Activated T-cell treated with anti-CD3 and anti-CD28 coated beads, Interleukin-2, amount 50 U/mL, for 4 hours (primary cell): ENCODE measurements around the gene MRPL17. TPM values are rescaled to one million over a fixed set of nuclear protein-coding genes. Genes with fewer than 3 reads are reported as not detected.
"Not testable (repeated sequence)": the region's sequence is repeated elsewhere in the genome, so short reads cannot be mapped to it uniquely, and the experiment has no call there.

Source experiments
- ATAC-seq, 2 donors: fragments of 200-7000 bp; cut with Tn5 transposase; one replicate each; pipeline ENCODE4 v1.10.0; 2021
- DNase-seq: peaks from one replicate; pipeline ENCODE4 v3.0.0-alpha.2; 2020
- H3K27me3 Mint-ChIP-seq: one replicate; pipeline ENCODE4 v1.8.0; 2021; ENCODE audit warnings: low read depth, mixed read lengths
- H3K36me3 Mint-ChIP-seq: one replicate; pipeline ENCODE4 v1.8.0; 2022; ENCODE audit warnings: mixed read lengths; ENCODE audit not compliant: insufficient read depth
- H3K4me1 Mint-ChIP-seq: one replicate; pipeline ENCODE4 v1.8.0; 2021; ENCODE audit warnings: low read depth, mixed read lengths
- H3K4me3 Mint-ChIP-seq: one replicate; pipeline ENCODE4 v1.8.0; 2021; ENCODE audit warnings: mild to moderate bottlenecking, moderate library complexity, mixed read lengths
- H3K9me3 Mint-ChIP-seq: one replicate; pipeline ENCODE4 v1.8.0; 2021; ENCODE audit warnings: mixed read lengths
- total RNA-seq, 3 donors: library from RNA; stranded (reverse); gene quantifications; one replicate each; pipeline ENCODE4 v1.2.1, GENCODE V29; 2021

MRPL17 gene
- 100 to 1,000 TPM; 149 to 162 (median 156) TPM for total RNA-seq

DNA sequence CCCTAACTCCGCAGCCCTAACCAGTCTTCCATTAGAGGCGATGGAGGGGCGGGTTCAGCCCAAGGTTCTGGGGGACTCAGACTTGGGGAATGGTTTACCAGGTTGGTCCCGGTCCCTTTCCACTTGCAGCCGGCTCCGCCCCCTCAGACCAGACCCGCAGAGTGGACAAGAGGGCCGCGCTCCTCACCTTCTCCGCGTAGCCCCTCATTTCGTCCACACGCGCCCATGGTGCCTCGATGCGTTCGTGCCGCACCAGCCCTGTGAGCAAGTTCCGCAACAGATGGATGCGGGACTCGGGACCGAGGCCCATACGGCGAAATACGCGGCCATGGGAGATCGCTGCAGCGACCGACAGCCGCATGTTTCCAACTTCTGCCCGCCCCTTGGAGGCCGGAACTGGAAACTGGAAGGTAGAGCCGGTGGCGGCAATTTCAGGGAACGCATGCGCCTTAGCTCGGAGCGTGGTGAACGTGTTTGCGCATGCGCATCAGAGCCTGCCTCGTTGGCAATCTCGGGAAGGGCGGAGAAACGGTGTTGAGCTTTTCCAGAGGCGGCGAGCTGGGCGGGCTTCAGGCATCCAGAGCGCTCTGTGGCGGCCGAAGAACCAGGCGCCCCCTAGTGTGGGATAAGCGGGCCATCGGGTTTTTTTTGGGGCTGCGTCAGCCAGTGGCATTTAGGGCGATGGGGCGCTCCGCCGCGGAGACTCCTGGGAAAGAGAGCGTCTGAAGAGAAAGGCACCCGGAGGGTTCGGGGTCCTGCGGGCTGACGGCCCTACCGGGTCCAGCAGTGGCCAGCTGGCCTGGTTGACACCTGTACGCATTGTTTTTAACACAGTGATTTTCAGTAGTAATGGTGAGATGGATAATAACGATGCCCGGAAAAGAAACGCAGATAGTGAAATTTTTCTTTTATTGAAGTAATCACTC lies at the start of gene MRPL17:
TSS of gene MRPL17 (minus strand) at position 405 of the 926 bp plus-strand sequence. CDS start at position 361, 44 bp downstream.
- H3K4me1 Mint-ChIP-seq: peaks cover 26% of the 10 kb centered on the region

DNA sequence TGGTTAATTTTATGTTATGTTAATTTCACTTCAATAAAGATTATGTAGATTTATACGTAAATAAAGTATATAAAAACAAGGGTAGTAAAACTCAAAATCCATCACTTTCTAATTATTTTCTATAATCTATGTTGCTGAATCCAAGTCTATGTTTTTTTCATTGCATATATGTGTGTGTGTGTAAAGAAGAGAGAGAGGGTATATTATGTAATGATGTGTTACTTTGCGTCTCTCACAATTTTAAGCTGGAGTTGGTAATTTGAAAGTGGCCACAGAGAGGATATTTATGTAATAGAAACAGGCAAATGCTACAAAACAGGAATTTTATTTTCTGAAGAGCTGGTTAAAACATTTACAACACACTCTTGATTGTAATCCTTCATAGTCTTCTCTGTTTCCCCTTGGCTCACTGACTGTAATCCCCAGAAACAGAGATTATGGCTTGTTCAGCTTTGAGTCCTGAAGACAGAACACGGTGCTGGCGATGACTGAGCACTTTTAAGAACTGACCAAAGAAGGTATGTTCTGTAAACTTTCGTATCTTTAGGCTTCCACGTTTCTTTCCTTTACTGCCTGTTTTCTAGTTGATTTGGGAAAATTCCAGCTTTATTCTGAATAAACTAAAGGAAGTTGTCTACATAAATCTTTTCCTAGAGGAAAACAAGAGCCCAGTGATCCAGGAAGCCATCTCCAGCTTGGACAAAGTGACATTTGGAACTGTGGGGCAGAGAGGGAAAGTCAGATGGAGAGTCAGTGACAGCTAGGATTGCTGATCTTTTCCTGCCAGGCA lies 45.0 kb upstream of the MRPL17 start:
- Mint-ChIP-seq H3K4me1 (peaks cover 77% of the 10 kb centered on the region), H3K36me3 (peaks cover 35% of the 10 kb centered on the region), H3K27me3 (no peaks in the 10 kb centered on the region), H3K4me3 (no peak overlapping the region), H3K9me3 (peaks cover 15% of the 10 kb centered on the region)
- DNase-seq (no peak), ATAC-seq (no peak)

More for the DNA sequence above, at the start of gene MRPL17:
- H3K9me3 Mint-ChIP-seq: no peaks in the 10 kb centered on the region
- peak; percentile 99 for DNase-seq
- H3K4me3 Mint-ChIP-seq: peak within 1 kb of the TSS; percentile 99
- peak; percentile 97 for ATAC-seq
- H3K36me3 Mint-ChIP-seq: peaks cover 22% of the 10 kb centered on the region
- no peaks in the 10 kb centered on the region for H3K27me3 Mint-ChIP-seq

DNA sequence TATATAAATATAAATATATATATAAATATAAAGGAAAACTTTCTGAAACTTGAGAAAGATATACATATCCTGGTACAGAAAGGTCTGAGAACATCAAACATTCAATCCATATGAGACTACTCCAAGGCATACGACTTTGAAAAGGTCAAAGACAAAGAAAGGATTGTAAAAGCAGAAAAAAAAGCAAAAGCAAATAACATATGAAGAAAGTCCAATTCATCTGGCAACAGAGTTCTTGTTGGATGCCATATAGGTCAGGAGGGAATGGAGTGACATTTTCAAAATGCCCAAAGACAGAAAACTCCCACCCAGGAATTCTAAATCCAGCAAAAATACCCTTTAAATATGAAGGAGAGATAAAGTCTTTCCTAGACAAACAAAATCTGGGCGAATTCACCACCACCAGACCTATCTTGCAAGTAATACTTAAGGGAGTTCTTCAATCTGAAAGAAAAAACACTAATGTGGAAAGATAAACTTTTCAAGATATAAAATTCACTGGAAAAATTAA lies 42.3 kb upstream of the MRPL17 start:
- H3K27me3 Mint-ChIP-seq: no peaks in the 10 kb centered on the region
- H3K9me3 Mint-ChIP-seq: peaks cover 22% of the 10 kb centered on the region
- DNase-seq: no peak
- no peak overlapping the region for H3K4me3 Mint-ChIP-seq
- H3K36me3 Mint-ChIP-seq: peaks cover 57% of the 10 kb centered on the region
- ATAC-seq: no peak
- H3K4me1 Mint-ChIP-seq: peaks cover 88% of the 10 kb centered on the region

DNA sequence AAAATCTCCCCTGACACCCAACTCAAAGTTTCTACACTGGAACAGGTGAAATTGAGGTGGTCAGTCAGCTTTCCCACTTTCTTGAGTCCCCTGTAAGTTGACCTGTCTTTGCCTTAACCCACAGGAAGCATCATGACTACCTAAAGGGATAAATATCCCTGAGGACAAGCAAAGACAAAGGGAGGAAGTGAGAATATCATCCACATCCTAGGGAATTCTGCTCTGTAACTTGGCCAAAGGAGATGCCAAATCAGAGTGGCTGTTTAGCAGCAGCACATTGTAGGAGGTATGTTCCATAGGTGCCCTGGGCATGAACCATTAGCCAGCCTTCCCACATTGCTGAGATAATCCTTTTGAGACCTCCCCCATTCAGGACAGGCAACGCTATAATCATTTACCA lies 40.9 kb upstream of the MRPL17 start:
- peaks cover 65% of the 10 kb centered on the region for H3K36me3 Mint-ChIP-seq
- H3K27me3 Mint-ChIP-seq: no peaks in the 10 kb centered on the region
- peaks cover 91% of the 10 kb centered on the region for H3K4me1 Mint-ChIP-seq
- DNase-seq: no peak
- H3K4me3 Mint-ChIP-seq: no peak overlapping the region
- ATAC-seq: no peak
- H3K9me3 Mint-ChIP-seq: peaks cover 22% of the 10 kb centered on the region

DNA sequence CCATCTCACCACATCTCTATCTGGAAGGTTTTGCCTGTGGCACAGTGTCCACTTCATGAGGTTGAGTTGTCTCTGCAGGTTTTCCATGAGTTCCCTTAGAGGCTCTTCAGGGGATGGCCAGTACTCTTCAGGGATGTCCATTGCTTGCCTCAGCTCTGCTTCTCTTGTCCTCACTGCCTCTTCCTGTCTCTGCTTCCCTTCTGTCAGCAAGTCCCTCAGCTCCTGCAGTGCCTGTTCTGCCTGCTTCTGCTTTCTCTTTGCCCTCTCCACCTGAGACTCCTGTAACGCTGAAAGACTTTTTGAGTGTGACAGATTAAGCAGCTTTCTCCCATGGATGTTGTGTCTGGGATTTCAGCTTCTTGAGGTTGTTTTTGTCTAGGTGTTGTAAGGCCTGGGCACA lies 38.2 kb upstream of the MRPL17 start:
- no peak for DNase-seq
- ATAC-seq: no peak
- Mint-ChIP-seq H3K4me1 (peaks cover 81% of the 10 kb centered on the region), H3K9me3 (peaks cover 11% of the 10 kb centered on the region), H3K4me3 (peak overlapping the region; percentile 33), H3K27me3 (no peaks in the 10 kb centered on the region), H3K36me3 (peaks cover 55% of the 10 kb centered on the region)

DNA sequence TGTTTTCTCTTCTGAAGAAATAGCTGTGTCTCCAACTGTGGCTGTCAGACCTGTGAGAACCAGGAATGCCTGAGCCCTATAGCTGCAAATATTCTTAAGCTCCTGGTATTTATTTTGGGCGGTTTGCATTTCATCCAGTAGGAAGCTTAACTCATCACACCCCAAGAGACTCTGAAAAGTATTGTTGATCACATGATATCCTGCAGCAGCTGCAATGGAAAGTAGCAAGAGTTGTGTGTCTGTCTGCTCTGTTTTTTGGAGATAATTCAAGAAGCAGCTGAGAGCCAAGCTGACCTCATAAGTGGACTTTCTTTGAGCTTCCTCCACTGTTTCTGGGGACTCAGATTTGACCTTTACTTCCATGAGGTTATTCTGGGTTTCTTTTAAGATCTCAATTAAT lies 36.4 kb upstream of the MRPL17 start:
- H3K4me3 Mint-ChIP-seq: no peak overlapping the region

DNA sequence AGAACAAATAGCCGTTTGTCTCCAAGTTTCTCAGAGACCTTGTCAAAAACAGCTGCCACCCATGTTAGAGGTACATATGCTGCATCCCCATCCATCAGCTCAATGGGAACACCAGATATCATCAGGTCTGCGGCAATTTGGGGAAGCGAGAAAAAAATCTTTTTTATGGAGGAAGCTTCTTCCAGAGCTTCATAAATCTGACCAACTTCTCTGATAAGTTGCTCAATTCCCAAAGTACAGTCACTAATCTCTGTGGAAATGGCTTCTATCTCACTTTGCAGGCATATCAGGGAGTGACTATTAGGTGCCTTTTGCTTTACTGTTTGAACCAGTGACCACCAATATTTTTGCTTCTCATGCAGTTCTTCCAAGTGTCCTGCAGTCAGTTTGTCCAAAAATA lies 34.3 kb upstream of the MRPL17 start:
- Mint-ChIP-seq H3K9me3 (peaks cover 3% of the 10 kb centered on the region), H3K4me3 (no peak overlapping the region), H3K27me3 (no peaks in the 10 kb centered on the region), H3K36me3 (peaks cover 50% of the 10 kb centered on the region), H3K4me1 (peaks cover 53% of the 10 kb centered on the region)
- DNase-seq (no peak), ATAC-seq (no peak)

More for the DNA sequence above, 36.4 kb upstream of the MRPL17 start:
- DNase-seq: no peak
- Mint-ChIP-seq H3K27me3 (no peaks in the 10 kb centered on the region), H3K4me1 (peaks cover 70% of the 10 kb centered on the region), H3K36me3 (peaks cover 60% of the 10 kb centered on the region), H3K9me3 (peaks cover 8% of the 10 kb centered on the region)
- ATAC-seq: no peak

DNA sequence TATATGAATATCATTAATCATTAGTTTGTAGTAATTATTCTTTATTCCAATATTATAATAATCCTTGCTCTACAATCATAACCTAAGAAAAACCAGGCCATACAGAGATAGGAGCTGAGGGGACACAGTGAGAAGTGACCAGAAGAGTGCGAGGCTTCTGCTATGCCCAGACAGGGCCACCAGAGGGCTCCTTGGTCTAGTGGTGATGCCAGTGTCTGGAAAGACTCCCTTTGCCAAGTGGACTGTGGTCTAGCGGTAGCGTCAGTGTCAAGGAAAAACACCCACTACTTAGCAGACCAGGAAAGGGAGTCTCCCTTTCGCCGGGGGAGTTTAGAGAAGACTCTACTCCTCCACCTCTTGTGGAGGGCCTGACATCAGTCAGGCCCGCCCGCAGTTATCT lies 28.4 kb upstream of the MRPL17 start:
- H3K4me1 Mint-ChIP-seq: peaks cover 13% of the 10 kb centered on the region

DNA sequence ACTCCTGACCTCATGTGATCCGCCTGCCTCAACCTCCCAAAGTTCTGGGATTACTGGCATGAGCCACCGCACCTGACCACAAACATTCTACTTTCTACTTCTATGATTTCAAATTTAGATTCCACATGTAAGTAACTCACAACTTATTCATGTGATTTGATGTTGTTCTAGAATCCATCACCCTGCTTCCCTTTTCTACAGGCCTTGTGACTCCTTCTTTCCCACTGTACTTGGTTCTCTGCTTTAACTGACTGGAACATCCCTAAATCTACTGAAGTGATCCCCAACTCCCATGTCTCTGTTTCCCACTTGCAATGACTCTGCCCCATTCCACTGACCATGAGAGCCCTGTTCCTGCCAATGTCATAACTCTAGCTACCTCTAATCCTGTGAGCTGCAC lies 25.7 kb upstream of the MRPL17 start:
- Mint-ChIP-seq H3K36me3 (peaks cover 9% of the 10 kb centered on the region), H3K4me1 (peaks cover 14% of the 10 kb centered on the region), H3K9me3 (peaks cover 4% of the 10 kb centered on the region), H3K27me3 (no peaks in the 10 kb centered on the region), H3K4me3 (no peak overlapping the region)
- ATAC-seq: no peak
- no peak for DNase-seq

More for the DNA sequence above, 28.4 kb upstream of the MRPL17 start:
- H3K36me3 Mint-ChIP-seq: peaks cover 24% of the 10 kb centered on the region
- not testable (repeated sequence) for H3K4me3 Mint-ChIP-seq, H3K27me3 Mint-ChIP-seq, H3K9me3 Mint-ChIP-seq
- ATAC-seq (peak in 1 of 2 donors; percentile 46), DNase-seq (peak; percentile 34)

DNA sequence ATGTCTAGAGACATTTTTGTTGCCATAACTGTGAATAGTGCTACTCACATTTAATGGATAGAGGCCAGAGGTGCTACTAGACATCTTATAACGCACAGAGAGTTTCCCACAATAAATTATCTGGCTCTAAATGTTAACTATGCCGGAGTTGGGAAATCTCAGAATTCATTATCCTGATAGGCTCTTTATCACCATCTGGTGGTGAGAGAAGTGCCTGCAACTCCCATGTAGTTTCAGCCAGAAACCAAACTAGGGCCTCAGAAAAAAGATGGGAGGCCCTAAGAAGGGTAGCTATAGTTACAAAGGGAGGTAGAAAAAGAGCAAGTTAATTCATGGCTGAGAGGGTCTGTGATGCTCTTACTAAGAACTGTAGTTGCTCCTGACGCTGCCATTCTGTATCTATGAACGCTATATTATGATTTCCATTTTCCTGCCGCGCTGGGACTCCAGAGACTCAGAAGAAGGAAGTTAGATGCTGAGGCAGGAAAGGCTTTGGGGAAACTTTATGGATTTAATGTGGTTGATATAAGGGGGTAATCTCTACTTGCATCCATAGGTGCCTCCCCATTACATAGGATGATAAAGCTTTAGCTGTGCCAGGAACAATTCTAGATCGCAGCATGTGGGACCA lies 22.9 kb upstream of the MRPL17 start:
- Mint-ChIP-seq H3K9me3 (no peaks in the 10 kb centered on the region), H3K4me3 (no peak overlapping the region), H3K36me3 (no peaks in the 10 kb centered on the region), H3K27me3 (no peaks in the 10 kb centered on the region), H3K4me1 (peaks cover 9% of the 10 kb centered on the region)
- DNase-seq: peak; percentile 35
- peak; percentile 56 to 76 for ATAC-seq

DNA sequence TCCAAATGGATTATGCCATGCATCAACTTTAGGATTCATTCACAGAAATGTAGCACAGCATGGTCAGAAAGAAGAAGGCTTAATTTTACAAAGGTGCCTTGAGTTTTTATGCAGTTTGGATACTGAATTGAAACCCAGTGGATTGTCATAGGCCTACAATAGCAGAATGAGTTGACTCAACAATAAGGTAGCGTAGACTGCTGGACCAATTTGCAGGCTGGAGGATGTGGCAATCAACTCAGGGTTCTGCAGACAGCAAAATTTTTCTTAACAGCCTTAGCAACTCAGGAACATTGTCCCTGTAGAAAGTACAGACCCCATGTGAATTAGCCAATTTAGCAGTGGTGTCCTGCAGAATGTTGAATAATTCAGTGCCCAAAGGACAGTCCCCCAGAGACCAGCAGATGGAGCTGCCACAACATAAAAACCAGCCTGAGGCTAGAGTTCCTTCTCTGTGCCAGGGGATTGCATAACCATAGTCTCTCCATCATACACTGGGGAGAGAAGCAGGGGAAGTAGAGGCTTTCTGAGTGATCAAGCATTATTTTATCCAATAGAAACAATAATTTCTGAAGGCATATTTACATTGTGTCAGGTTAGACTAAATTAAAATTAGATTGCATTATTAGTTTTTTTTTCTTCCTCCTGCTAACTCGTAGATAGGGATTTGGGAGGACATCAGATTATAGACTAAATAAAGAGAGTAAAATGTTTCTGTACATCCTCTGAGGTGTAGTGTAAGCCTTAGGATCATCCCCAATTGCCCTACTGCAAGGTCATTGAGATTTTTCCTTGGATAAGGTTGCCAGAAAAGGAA lies 20.3 kb upstream of the MRPL17 start:
- peaks cover 6% of the 10 kb centered on the region for H3K36me3 Mint-ChIP-seq
- no peaks in the 10 kb centered on the region for H3K27me3 Mint-ChIP-seq
- ATAC-seq (no peak), DNase-seq (peak; percentile 20)
- no peaks in the 10 kb centered on the region for H3K9me3 Mint-ChIP-seq
- H3K4me3 Mint-ChIP-seq: no peak overlapping the region
- H3K4me1 Mint-ChIP-seq: peaks cover 6% of the 10 kb centered on the region

DNA sequence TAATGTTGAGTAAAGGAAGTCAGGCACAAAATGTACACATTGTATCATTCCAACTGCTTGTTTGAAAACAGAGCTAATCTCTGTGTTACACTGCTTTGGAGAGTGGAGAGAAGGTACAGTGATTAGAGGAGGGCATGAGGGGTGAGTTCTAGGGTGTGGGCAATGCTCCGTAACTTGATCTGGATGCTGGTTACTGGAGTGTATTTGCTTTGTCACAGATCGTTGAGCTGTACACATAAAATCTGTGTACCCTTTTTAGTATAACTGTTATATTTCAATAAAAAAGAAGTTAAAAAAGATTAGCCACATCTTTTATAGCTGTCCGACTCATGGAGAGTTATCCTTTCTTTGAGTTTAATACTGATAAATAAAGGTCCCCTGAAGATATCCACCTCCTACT lies 18.8 kb upstream of the MRPL17 start:
- not testable (repeated sequence) for H3K9me3 Mint-ChIP-seq, ATAC-seq, DNase-seq, H3K4me3 Mint-ChIP-seq, H3K27me3 Mint-ChIP-seq, H3K4me1 Mint-ChIP-seq
- peaks cover 12% of the 10 kb centered on the region for H3K36me3 Mint-ChIP-seq

DNA sequence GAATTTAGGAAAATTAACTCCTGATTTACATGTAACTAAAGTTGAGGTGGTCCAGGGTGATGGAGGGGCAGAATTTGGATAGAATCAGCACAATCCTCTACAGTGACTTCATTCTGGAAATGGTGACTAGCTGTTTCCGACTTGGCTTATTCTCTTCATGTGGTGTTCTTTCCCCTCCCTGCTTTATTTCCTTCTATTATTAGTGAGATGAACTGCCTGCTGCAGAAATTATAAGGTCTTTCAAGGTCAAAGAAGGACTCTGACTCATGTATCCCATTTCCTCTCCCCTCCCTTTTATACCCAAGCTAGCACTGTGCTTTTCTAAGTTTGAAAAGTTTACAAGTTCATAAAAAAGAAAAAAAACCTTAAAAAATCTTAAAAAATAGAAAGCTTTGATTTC lies 12.2 kb upstream of the MRPL17 start:
- Mint-ChIP-seq H3K36me3 (peaks cover 12% of the 10 kb centered on the region), H3K4me1 (peaks cover 32% of the 10 kb centered on the region), H3K9me3 (no peaks in the 10 kb centered on the region), H3K27me3 (no peaks in the 10 kb centered on the region), H3K4me3 (peak overlapping the region; percentile 29)
- peak in 1 of 2 donors; percentile 35 for ATAC-seq
- DNase-seq: no peak
